A549 (cell line): ENCODE measurements around the gene UBB. TPM values are rescaled to one million over a fixed set of nuclear protein-coding genes. Genes with fewer than 3 reads are reported as not detected.

Experiments
- ATAC-seq, 2 experiments: fragments of 200-7000 bp in 1 of 2; fragments of >200 bp in 1 of 2; cut with Nextera tagmentation in 1 of 2; cut with Tn5 transposase in 1 of 2; 3 replicates each; pipeline versions ENCODE4 v1.8.0 to v1.9.1; 2018 to 2020; ENCODE audit warnings: mild to moderate bottlenecking in 1 of 2, moderate library complexity in 1 of 2
- CTCF ChIA-PET: fragments of 300-600 bp; sonication (Branson Sonifier 250); formaldehyde crosslinking; extraction: SDS; loops from one replicate; lab custom pipeline; 2021; ENCODE audit warnings: antibody characterized with exemption, inconsistent platforms; lab: Yijun Ruan, JAX
- POLR2A ChIA-PET: fragments of 350-600 bp; formaldehyde crosslinking; extraction: SDS; loops from one replicate; lab custom pipeline; 2021; ENCODE audit warnings: antibody characterized with exemption, inconsistent platforms; lab: Yijun Ruan, JAX
- DNase-seq, 2 experiments: peaks; one replicate each; pipeline versions ENCODE4 v3.0.0 to v3.0.0-alpha.2; 2011 to 2016; ENCODE audit warnings: low read depth in 1 of 2, low spot score in 1 of 2
- FAIRE-seq: peaks from 2 replicates; lab custom pipeline; 2011; peaks lifted over from hg19 to GRCh38; lab: Jason Lieb, UNC
- H3K27ac ChIP-seq, 2 experiments: fragments of >200 bp; sonication (Bioruptor Twin); formaldehyde crosslinking; 3 replicates each; pipeline ENCODE4 v1.5.1; 2016 to 2017
- H3K4me1 ChIP-seq: fragments of >200 bp; sonication (Bioruptor Twin); formaldehyde crosslinking; 3 replicates; pipeline ENCODE4 v1.6.1; 2016
- H3K4me2 ChIP-seq: fragments of >200 bp; sonication (Bioruptor Twin); formaldehyde crosslinking; 3 replicates; pipeline ENCODE4 v1.6.1; 2016
- H3K4me3 ChIP-seq: fragments of >200 bp; sonication (Bioruptor Twin); formaldehyde crosslinking; 3 replicates; pipeline ENCODE4 v1.5.1; 2016
- H3K9me3 ChIP-seq: fragments of >200 bp; sonication (Bioruptor Twin); formaldehyde crosslinking; 3 replicates; pipeline ENCODE4 v1.6.1; 2016
- BCL3 ChIP-seq: fragments of >200 bp; sonication (Bioruptor Twin); formaldehyde crosslinking; IDR thresholded peaks from 3 replicates; pipeline ENCODE4 v1.6.1; 2016
- CBX2 ChIP-seq: fragments of 200-600 bp; sonication (generic); IDR thresholded peaks from 2 replicates; pipeline ENCODE4 v1.6.1; 2016; ENCODE audit warnings: low read depth, mild to moderate bottlenecking, borderline replicate concordance
- CBX8 ChIP-seq: fragments of 200-600 bp; sonication (generic); IDR thresholded peaks from 2 replicates; pipeline ENCODE4 v1.6.1; 2016
- CEBPB ChIP-seq, 2 experiments: fragments of >200 bp in 1 of 2; sonication (Bioruptor Twin) in 1 of 2; formaldehyde crosslinking in 1 of 2; IDR thresholded peaks; 2 replicates each; pipeline ENCODE4 v1.6.1; 2012 to 2016
- CHD2 ChIP-seq: fragments of 150-350 bp; IDR thresholded peaks from 2 replicates; pipeline ENCODE4 v1.6.1; 2014; ENCODE audit warnings: low read length; ENCODE audit not compliant: partially characterized antibody
- E2F6 ChIP-seq: IDR thresholded peaks from 2 replicates; pipeline ENCODE4 v1.6.1; 2012; ENCODE audit warnings: low read depth, borderline replicate concordance
- EHF ChIP-seq: fragments of 250-450 bp; sonication (Bioruptor Pico); IDR thresholded peaks from 2 replicates; pipeline ENCODE4 v1.5.0; 2020; ENCODE audit warnings: mild to moderate bottlenecking
- ELK1 ChIP-seq: fragments of 150-350 bp; IDR thresholded peaks from 2 replicates; pipeline ENCODE4 v1.6.1; 2014; ENCODE audit warnings: low read depth, mild to moderate bottlenecking, low read length
- EP300 ChIP-seq, 2 experiments: fragments of >200 bp; sonication (Bioruptor Twin); formaldehyde crosslinking; IDR thresholded peaks; 2 replicates in 1 of 2; 3 replicates in 1 of 2; pipeline ENCODE4 v1.6.1; 2016 to 2017
- FOSB ChIP-seq: fragments of 250-450 bp; sonication (Bioruptor Pico); IDR thresholded peaks from 2 replicates; pipeline ENCODE4 v1.5.0; 2020; ENCODE audit warnings: mild to moderate bottlenecking, moderate library complexity
- FOSL2 ChIP-seq, 2 experiments: fragments of 450-650 bp in 1 of 2; fragments of >200 bp in 1 of 2; sonication (Bioruptor Twin) in 1 of 2; formaldehyde crosslinking; IDR thresholded peaks; 2 replicates each; pipeline versions ENCODE4 v1.5.0 to v1.6.1; 2016 to 2020; ENCODE audit warnings: mild to moderate bottlenecking in 1 of 2, moderate library complexity in 1 of 2
- FOXS1 ChIP-seq: fragments of 250-450 bp; sonication (Bioruptor Pico); IDR thresholded peaks from 2 replicates; pipeline ENCODE4 v1.5.0; 2020; ENCODE audit warnings: mild to moderate bottlenecking, moderate library complexity
- GATA3 ChIP-seq: IDR thresholded peaks from 2 replicates; pipeline ENCODE4 v1.6.1; 2012; ENCODE audit warnings: borderline replicate concordance
- HDAC2 ChIP-seq: fragments of 200-600 bp; sonication (generic); IDR thresholded peaks from 2 replicates; pipeline ENCODE4 v1.6.1; 2016
- HEYL ChIP-seq: fragments of 250-450 bp; sonication (Bioruptor Pico); IDR thresholded peaks from 2 replicates; pipeline ENCODE4 v1.8.0; 2021; ENCODE audit warnings: mild to moderate bottlenecking, moderate library complexity
- HOXB5 ChIP-seq: fragments of 250-450 bp; sonication (Bioruptor Pico); IDR thresholded peaks from 2 replicates; pipeline ENCODE4 v1.5.0; 2020; ENCODE audit warnings: mild to moderate bottlenecking, moderate library complexity
- JUN ChIP-seq, 2 experiments: fragments of >200 bp; sonication (Bioruptor Twin); formaldehyde crosslinking; IDR thresholded peaks; 2 replicates in 1 of 2; 3 replicates in 1 of 2; pipeline ENCODE4 v1.6.1; 2016 to 2017
- JUNB ChIP-seq: fragments of >200 bp; sonication (Bioruptor Twin); formaldehyde crosslinking; IDR thresholded peaks from 2 replicates; pipeline ENCODE4 v1.6.1; 2016
- KDM1A ChIP-seq: fragments of 200-600 bp; sonication (generic); IDR thresholded peaks from 2 replicates; pipeline ENCODE4 v1.6.1; 2016; ENCODE audit warnings: low read depth, mild to moderate bottlenecking
- KDM5A ChIP-seq: fragments of 200-600 bp; sonication (generic); IDR thresholded peaks from 2 replicates; pipeline ENCODE4 v1.6.1; 2016; ENCODE audit warnings: antibody characterized with exemption, mild to moderate bottlenecking
- MAX ChIP-seq: IDR thresholded peaks from 2 replicates; pipeline ENCODE4 v1.6.1; 2012
- MAZ ChIP-seq: fragments of 150-350 bp; IDR thresholded peaks from 2 replicates; pipeline ENCODE4 v1.6.1; 2014; ENCODE audit warnings: antibody characterized with exemption, low read depth, low read length, borderline replicate concordance
- NPAS2 ChIP-seq: fragments of 250-450 bp; sonication (Bioruptor Pico); IDR thresholded peaks from 2 replicates; pipeline ENCODE4 v1.8.0; 2022; ENCODE audit warnings: mild to moderate bottlenecking, moderate library complexity, borderline replicate concordance
- PHF8 ChIP-seq: fragments of 200-600 bp; sonication (generic); IDR thresholded peaks from 2 replicates; pipeline ENCODE4 v1.6.1; 2016; ENCODE audit warnings: low read depth, mild to moderate bottlenecking, antibody characterized with exemption, moderate library complexity, borderline replicate concordance
- POLR2AphosphoS2 ChIP-seq: conservative IDR thresholded peaks from 2 replicates; pipeline ENCODE4 v1.6.1; 2012; ENCODE audit warnings: low read length, improper control_type of control experiment, inconsistent platforms
- RCOR1 ChIP-seq: fragments of 150-350 bp; IDR thresholded peaks from 2 replicates; pipeline ENCODE4 v1.6.1; 2014; ENCODE audit warnings: antibody characterized with exemption, low read length, low read depth
- RFX5 ChIP-seq: fragments of 450-650 bp; IDR thresholded peaks from 2 replicates; pipeline ENCODE4 v1.7.1; 2014; ENCODE audit warnings: antibody characterized with exemption, mild to moderate bottlenecking, moderate library complexity
- SMC3 ChIP-seq: fragments of >200 bp; sonication (Bioruptor Twin); formaldehyde crosslinking; IDR thresholded peaks from 3 replicates; pipeline ENCODE4 v1.6.1; 2018; ENCODE audit warnings: inconsistent platforms
- TP53 ChIP-seq: fragments of 250-450 bp; sonication (Bioruptor Pico); IDR thresholded peaks from 2 replicates; pipeline ENCODE4 v1.5.0; 2021; ENCODE audit warnings: mild to moderate bottlenecking, moderate library complexity
- ZC3H11A ChIP-seq: fragments of 450-650 bp; IDR thresholded peaks from 2 replicates; pipeline ENCODE4 v1.6.1; 2014; ENCODE audit warnings: antibody characterized with exemption, mild to moderate bottlenecking
- ZSCAN20 ChIP-seq: fragments of 250-450 bp; sonication (Bioruptor Pico); IDR thresholded peaks from 2 replicates; pipeline ENCODE4 v1.8.0; 2022; ENCODE audit warnings: mild to moderate bottlenecking, moderate library complexity
- WGBS: methylation state at CpG from one replicate; pipeline ENCODE4 v1.1.6; 2017; ENCODE audit errors: missing lambda C conversion rate; 5-methylcytosine and 5-hydroxymethylcytosine counted together
- polyA plus RNA-seq, 4 experiments: library from polyadenylated mRNA; depleted of rRNA in 3 of 4; stranded (reverse); fragments of >200 nt; fragmentation: RNase III in 1 of 4; extraction: RNeasy Plus Mini Kit Qiagen cat#74134 plus additional on column Dnase treatment in 1 of 4; gene quantifications; 2 replicates in 3 of 4; 3 replicates in 1 of 4; pipeline ENCODE4 v1.2.3, GENCODE V29; 2011 to 2017

UBB gene
- polyA plus RNA-seq, 2 of the 4 experiments (the other 2 are of a cell fraction): 2,404 to 2,851 TPM

GRCh38 chr17:16339959-16340358 lies 40.9 kb upstream of the UBB start:
- peak in 1 of 2 experiments; percentile 35; a peak in 1 of 5 replicates for TF ChIP-seq EP300 (IDR thresholded peaks at IDR 0.05)
- TF ChIP-seq FOSL2 (IDR thresholded peaks at IDR 0.05): no peak
- TF ChIP-seq FOSL2 (CRISPR knock-in tag; IDR thresholded peaks at IDR 0.05): peak; percentile 84
- no peak for TF ChIP-seq POLR2AphosphoS2
- TF ChIP-seq HDAC2: no peak
- TF ChIP-seq KDM1A: no peak
- no peak for TF ChIP-seq ZC3H11A
- TF ChIP-seq PHF8: no peak
- peak; percentile 57; the same call in 1 of the 2 replicates for TF ChIP-seq JUNB
- TF ChIP-seq FOXS1: no peak
- no peak for TF ChIP-seq FOSB (CRISPR knock-in tag)
- no peak for TF ChIP-seq ELK1
- no peak for TF ChIP-seq RCOR1
- peak; percentile 42; the same call in 1 of the 2 replicates for TF ChIP-seq E2F6
- TF ChIP-seq HEYL (CRISPR knock-in tag): no peak
- peak; percentile 55; the same call in 1 of the 2 replicates for TF ChIP-seq GATA3
- TF ChIP-seq CBX2: no peak
- TF ChIP-seq TP53 (CRISPR knock-in tag): no peak
- no peak for TF ChIP-seq HOXB5 (CRISPR knock-in tag)
- TF ChIP-seq CBX8: no peak
- TF ChIP-seq BCL3: 0 out of 3 replicates have a peak, but pooled peaks have one; percentile 39
- TF ChIP-seq MAX: peak; percentile 38; the same call in 1 of the 2 replicates
- TF ChIP-seq NPAS2 (CRISPR knock-in tag): no peak
- no peak for TF ChIP-seq KDM5A
- no peak for TF ChIP-seq EHF
- TF ChIP-seq SMC3: 0 out of 3 replicates have a peak, but pooled peaks have one; percentile 7
- TF ChIP-seq CEBPB (IDR thresholded peaks at IDR 0.05): peak; percentile 29 to 74; a peak in 2 of 4 replicates
- no peak for TF ChIP-seq MAZ
- no peak for TF ChIP-seq JUN (IDR thresholded peaks at IDR 0.05)
- no peak for TF ChIP-seq RFX5
- TF ChIP-seq ZSCAN20 (CRISPR knock-in tag): no peak
- no peak for TF ChIP-seq CHD2
- ATAC-seq (peak; percentile 81 to 84), FAIRE-seq (peak; percentile 32), DNase-seq (peak in 1 of 2 experiments; percentile 87)
- Histone ChIP-seq H3K27ac (peak overlapping the region in 1 of 2 experiments; percentile 75; a peak in 1 of 6 replicates), H3K4me2 (0 out of 3 replicates have a peak overlapping the region, but pooled peaks have one; percentile 2), H3K9me3 (peaks cover 7% of the 10 kb centered on the region; the same call in 2 of the 3 replicates), H3K4me3 (no peak overlapping the region), H3K4me1 (peaks cover 13% of the 10 kb centered on the region)
- WGBS: 3% methylated on average over 1 of the region's 1 CpG
- POLR2A ChIA-PET: interaction anchor here (0.7 to 2.6 kb wide), 3 partner anchors 9 to 38 kb away, joined by 3 to 11 read pairs (median 4); partner anchors contain the start of gene CENPV
- CTCF ChIA-PET: interaction anchor here (0.6 to 10.4 kb wide), 4 partner anchors 12 to 35 kb away, joined by 3 to 85 read pairs (median 16); partner anchors contain the start of gene CENPV
